ENCODE results near the gene NEUROD2.

- TF ChIP-seq CTCF (IDR thresholded peaks at IDR 0.05) (no peak), POLR2A (IDR thresholded peaks at IDR 0.05) (no peak)
Observed at GRCh38 chr17:39564211-39564848, 43.4 kb downstream of the NEUROD2 start.
